HEK293 (cell line): ENCODE results near the gene TBC1D5.

Source experiments
- REST ChIP-seq: fragments of 450-650 bp; formaldehyde crosslinking; IDR thresholded peaks from 2 replicates; pipeline ENCODE4 v1.5.1; 2016; ENCODE audit warnings: missing biosample characterization, missing genetic modification characterization
- SP3 ChIP-seq: fragments of 450-650 bp; formaldehyde crosslinking; IDR thresholded peaks from 2 replicates; pipeline ENCODE4 v1.5.1; 2016; ENCODE audit warnings: missing biosample characterization, missing genetic modification characterization
- TCF7L2 ChIP-seq: IDR thresholded peaks from 2 replicates; pipeline ENCODE4 v1.6.1; 2011; ENCODE audit warnings: low read depth, mild to moderate bottlenecking, inconsistent platforms, low read length, moderate library complexity, borderline replicate concordance
- ZNF16 ChIP-seq: fragments of 450-650 bp; formaldehyde crosslinking; IDR thresholded peaks from 2 replicates; pipeline ENCODE4 v1.5.1; 2016; ENCODE audit warnings: low read depth, missing biosample characterization, missing genetic modification characterization
- ZNF169 ChIP-seq: fragments of 450-650 bp; formaldehyde crosslinking; IDR thresholded peaks from 2 replicates; pipeline ENCODE4 v1.5.1; 2016; ENCODE audit warnings: missing biosample characterization, missing genetic modification characterization
- ZNF2 ChIP-seq: fragments of 450-650 bp; formaldehyde crosslinking; IDR thresholded peaks from 2 replicates; pipeline ENCODE4 v1.5.1; 2016; ENCODE audit warnings: missing biosample characterization, missing genetic modification characterization
- ZNF302 ChIP-seq: fragments of 450-650 bp; formaldehyde crosslinking; IDR thresholded peaks from 2 replicates; pipeline ENCODE4 v1.5.1; 2016; ENCODE audit warnings: missing biosample characterization, missing genetic modification characterization, low read depth
- ZNF423 ChIP-seq: fragments of 450-650 bp; formaldehyde crosslinking; IDR thresholded peaks from 2 replicates; pipeline ENCODE4 v1.5.1; 2016; ENCODE audit warnings: missing biosample characterization, missing genetic modification characterization
- ZNF530 ChIP-seq: fragments of 450-650 bp; formaldehyde crosslinking; IDR thresholded peaks from 2 replicates; pipeline ENCODE4 v1.5.1; 2016; ENCODE audit warnings: low read depth, missing biosample characterization, missing genetic modification characterization
- TF ChIP-seq, protein P1 (sequence below): fragments of 450-650 bp; formaldehyde crosslinking; IDR thresholded peaks from 2 replicates; pipeline ENCODE4 v1.5.1; 2016; ENCODE audit warnings: missing biosample characterization, missing genetic modification characterization

- TF ChIP-seq, protein P1, sequence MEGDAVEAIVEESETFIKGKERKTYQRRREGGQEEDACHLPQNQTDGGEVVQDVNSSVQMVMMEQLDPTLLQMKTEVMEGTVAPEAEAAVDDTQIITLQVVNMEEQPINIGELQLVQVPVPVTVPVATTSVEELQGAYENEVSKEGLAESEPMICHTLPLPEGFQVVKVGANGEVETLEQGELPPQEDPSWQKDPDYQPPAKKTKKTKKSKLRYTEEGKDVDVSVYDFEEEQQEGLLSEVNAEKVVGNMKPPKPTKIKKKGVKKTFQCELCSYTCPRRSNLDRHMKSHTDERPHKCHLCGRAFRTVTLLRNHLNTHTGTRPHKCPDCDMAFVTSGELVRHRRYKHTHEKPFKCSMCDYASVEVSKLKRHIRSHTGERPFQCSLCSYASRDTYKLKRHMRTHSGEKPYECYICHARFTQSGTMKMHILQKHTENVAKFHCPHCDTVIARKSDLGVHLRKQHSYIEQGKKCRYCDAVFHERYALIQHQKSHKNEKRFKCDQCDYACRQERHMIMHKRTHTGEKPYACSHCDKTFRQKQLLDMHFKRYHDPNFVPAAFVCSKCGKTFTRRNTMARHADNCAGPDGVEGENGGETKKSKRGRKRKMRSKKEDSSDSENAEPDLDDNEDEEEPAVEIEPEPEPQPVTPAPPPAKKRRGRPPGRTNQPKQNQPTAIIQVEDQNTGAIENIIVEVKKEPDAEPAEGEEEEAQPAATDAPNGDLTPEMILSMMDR (tag by site-specific recombination) = no peak
- no peak for TF ChIP-seq SP3 (tag by site-specific recombination)
- no peak for TF ChIP-seq ZNF16
- no peak for TF ChIP-seq ZNF302 (tag by site-specific recombination)
- TF ChIP-seq TCF7L2 = no peak
- no peak for TF ChIP-seq ZNF2
- TF ChIP-seq ZNF423 (tag by site-specific recombination) = no peak
- no peak for TF ChIP-seq ZNF169 (tag by site-specific recombination)
- no peak for TF ChIP-seq REST (tag by site-specific recombination)
- no peak for TF ChIP-seq ZNF530 (tag by site-specific recombination)
These were observed 382.5 kb downstream of the TBC1D5 start for GRCh38 chr3:17359911-17360310.
